ENCODE results near the gene CYTH3. TPM values are rescaled to one million over a fixed set of nuclear protein-coding genes. Genes with fewer than 3 reads are reported as not detected.
"Not testable (repeated sequence)": the region's sequence is repeated elsewhere in the genome, so short reads cannot be mapped to it uniquely, and the experiment has no call there.

Gene CYTH3
- total RNA-seq, 1 donor from 2014 or later: 14.9 TPM

DNA sequence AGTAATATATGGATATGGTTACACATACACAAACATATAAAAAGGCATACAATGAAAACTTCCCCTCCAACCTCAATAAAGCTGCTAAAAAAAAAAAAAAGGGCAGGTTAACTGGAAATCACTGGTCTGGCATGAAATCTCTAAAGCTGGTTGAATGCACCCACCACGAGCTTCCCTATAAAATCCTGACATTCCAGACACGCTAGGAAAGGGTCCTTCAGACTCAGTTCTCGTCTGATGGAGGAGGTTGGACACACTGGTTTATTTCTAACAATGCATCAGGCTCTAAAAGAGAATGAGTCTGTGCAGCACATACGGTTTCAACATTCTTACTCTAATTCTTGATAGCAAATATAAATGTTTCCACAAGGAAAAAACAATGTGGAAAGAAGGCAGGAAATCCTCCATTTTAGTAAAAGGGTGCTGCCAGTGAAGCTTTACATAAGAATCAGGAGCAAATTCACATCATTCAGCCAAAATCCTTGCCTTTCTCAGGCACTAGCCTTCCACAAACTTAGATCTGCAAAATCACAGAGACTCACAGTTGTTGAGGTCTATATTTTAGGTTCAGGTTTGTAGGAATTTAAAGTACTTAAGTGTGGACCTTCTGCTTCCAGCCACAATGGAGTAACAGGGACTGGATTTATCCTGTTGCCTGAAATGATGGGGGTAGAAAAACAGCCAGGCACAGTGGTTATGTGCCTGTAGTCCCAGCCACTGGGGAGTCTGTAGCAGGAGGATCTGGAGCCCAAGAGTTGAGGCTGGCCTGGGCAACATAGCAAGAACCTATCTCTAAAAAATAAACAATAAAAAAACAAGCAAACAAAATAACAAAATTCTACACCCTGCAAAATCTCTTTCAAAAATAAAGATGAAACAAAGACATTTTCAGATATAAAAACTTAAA lies 73.5 kb downstream of the CYTH3 start:
- no peak for DNase-seq (ENCODE audit: low spot score)

DNA sequence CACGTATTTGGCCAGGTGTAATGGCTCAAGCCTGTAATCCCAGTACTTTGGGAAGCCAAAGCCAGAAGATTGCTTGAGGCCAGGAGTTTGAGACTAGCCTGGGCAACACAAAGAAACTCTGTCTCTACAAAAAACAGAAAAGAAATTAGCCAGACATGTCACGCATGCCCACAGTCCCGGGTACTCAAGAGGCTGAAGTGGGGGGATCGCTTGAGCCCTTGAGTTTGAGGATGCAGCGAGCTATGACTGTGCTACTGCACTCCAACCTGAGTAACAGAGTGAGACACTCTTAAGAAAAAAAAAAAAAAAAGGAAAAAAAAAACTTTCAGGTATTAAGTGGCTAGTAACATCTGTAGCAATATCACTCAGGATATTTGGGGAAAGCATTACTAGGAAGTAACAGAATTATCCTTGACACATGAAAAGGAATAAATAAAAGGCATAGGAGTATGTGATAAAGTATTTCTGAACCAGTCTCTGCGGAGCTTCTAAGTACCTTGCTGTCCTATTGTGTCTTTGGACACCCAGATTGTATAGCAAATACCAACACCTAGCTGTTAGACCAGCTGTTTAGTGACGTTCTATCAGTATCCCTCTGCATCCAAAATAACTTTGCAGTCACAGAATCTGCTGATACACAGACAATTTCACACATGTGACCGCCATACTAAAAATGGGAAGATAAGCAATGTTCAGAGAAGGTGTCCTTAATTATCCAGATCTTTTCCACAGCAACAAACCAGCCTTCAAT lies 74.4 kb downstream of the CYTH3 start:
- no peak for DNase-seq (ENCODE audit: low spot score)

DNA sequence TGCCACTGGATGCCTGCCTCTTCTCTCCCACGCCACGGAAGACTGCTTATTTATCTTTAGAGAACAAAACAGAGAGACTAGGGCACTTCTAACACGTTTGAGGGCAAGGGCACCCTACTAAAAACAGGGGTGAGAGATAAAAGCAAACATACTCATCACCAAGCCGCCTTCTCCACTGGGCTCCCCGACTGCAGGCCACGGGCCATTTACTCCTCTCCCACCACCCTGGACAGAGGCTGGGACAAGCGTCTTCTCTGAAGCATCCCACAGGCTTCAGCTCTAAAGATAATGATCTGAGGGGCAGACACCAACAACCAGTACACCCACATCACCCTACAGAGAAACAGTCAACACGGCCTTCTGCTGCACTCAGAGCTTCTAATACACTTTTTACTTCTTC lies 78.7 kb downstream of the CYTH3 start:
- no peak for DNase-seq (ENCODE audit: low spot score)

DNA sequence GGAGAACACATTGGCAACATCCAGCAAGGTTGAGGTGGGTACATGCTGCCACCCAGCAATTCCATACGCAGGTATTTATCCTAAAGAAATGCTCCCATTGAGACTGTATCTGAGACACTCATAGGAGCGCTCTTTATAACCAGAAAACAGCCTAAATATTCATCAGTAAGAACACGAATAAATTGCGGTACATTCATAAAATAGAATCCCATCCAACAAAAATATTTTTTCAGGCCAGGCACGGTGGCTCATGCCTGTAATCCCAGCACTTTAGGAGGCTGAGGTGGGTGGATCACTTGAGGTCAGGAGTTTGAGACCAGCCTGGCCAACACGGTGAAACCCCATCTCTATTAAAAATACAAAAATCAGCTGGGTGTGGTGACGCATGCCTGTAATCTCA lies 81.9 kb downstream of the CYTH3 start:
- DNase-seq (ENCODE audit: low spot score): not testable (repeated sequence)

DNA sequence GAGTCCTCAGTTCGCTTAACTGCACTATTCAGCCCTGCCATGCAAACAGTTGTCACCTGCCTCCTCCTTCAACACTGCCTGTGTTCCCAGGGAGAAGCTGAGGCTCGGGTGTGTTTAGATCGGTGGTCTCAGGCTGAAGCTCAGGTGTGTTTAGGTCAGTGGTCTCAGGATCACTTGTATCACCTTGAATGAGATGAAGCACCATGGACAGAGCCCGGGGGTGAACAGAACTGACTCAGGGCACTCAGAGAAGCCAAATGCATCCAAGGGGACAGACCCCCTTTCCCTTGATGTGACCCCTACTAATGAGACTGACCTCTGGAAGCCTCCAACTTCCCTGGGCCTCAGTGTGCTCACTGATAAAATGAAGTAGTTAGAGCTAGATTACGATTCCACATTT lies 84.0 kb downstream of the CYTH3 start:
- no peak for DNase-seq (ENCODE audit: low spot score)

DNA sequence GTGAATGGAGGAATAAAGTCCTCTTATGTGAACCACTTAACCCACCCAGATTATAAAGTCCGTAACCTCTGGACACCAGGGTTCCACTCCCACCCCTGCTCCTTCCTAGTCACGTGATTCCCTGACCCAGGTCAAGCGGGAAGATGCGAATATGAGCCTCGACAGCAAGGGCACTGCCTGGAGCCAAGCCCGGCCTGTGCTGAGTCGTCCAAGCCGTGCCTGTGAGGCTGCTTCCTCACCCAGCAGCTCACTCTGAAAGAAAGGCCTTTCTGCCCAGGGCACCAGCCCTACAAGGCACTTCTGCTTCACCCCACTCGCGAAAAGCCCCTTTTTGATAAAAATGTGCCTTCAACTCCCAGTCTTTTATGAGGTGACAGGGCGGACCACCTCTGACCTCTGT lies 85.8 kb downstream of the CYTH3 start:
- DNase-seq (ENCODE audit: low spot score): no peak

DNA sequence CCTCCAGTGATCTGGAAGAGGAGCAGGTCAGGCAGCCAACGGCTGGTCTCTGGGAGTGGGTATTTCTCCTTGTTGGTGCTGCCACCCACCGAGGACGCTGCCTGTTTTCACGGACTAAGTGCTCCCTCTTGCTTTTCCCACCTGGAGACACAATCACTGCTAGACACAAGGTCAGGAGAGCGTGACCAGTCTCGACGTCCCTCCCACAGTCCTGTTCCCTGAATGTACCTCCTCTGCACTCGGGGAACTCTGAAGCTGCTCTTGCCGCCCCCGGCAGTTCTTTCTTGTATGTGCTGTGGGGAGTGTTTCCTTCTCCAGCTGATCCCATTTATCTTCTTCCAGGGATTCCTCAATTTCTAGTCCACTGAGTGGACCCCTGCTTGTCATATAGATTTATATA lies 89.4 kb downstream of the CYTH3 start:
- no peak for DNase-seq (ENCODE audit: low spot score)

DNA sequence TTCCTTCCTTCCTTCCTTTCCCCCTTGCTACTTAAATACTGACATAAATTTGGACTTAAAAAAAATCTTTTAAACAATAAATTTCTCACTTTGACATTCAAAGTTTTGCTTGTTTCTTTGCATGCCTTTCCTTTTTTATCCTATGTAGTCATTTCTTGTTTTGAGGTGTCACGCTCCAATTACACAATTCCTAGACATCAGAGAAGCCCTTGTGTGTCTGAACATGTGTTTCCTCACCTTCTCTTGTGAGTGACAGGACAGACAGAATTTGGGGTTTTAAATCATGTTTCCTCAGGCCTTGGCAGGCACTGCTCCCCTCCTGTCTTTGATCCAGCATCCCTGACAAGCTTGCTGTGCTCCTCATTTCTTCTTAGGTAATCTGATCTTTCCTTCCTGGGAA lies 91.3 kb downstream of the CYTH3 start:
- DNase-seq (ENCODE audit: low spot score): no peak

DNA sequence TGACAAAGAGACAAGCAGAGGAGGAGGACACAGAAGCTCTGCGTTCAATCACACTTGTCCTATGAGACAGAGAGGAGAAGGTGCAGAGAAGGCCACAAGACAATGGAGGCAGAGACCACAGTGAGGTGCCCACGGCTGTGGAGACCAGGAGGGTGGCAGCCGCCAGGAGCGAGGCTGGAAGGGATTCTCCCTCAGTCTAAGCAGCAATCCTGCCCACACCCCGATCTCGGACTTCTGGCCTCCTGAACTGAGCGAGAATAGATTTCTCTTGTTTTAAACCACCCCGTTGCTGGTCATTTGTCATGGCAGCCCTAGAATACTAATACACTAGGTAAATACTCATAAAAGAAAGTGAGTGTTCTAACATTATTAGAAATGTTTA lies 92.1 kb downstream of the CYTH3 start:
- no peak for DNase-seq (ENCODE audit: low spot score)

DNA sequence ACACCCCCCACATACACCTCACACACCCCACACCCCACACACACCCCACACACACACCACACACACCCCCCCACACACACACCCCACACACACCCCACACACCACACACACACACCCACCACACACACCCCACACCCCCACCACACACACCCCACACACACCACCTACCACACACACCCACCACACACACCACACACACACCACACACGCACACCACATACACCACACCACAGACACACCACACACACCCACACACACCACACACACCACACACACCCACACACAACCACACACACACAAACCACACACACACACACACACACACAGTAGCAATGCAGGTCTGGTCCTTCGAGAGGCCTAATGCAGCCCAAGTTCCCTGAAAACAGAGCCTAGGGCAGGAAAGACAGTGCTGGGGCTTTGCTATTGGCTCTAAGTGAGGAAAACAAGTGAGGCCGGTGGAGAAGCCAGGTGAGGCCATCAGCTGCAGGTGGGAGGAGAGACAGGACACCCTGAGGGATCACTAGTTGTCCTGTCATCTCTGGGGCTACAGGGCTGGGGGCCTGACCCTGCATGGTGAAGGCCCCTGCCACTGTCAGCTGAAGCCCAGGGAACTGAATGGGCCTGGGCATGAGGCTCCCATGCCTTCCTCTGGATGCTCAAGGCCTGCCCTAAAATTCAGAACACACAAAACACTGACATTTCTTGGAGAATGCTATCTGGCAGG lies 92.6 kb downstream of the CYTH3 start:
- no peak for DNase-seq (ENCODE audit: low spot score)

DNA sequence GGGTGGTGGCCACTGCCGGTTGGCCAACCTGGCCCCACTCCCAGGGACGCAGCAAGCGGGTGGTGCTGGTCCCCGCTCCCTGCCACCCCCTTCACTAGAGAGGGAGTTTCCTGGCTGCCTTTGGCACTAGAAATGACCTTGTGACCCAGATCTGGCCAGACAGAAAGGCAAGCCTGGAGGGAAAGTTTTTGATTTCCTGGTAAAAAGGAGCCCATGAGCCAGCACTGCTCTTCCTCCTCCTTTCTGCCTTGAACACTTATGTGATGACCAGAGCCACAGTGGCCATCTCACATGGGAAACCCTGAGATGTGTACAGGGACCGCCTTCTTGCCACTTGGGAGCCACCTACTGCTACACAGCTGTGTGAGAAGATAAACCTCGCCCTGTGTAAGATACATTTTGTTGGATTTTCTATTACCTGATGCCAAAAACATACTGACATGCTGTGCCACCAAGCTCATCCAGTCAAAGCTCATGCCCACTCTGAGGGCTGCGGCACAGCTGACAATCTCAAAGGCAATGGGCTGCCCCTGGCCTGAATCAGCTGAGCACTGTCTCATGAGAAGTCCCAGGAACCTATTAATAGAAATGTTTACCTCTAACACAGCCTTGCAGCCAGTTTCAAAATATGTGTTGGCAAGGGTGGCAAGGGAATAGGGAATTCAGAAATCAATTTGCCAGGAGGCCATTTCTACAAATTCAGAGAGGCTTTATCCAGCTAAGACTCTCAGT lies 94.0 kb downstream of the CYTH3 start:
- DNase-seq (ENCODE audit: low spot score): no peak

DNA sequence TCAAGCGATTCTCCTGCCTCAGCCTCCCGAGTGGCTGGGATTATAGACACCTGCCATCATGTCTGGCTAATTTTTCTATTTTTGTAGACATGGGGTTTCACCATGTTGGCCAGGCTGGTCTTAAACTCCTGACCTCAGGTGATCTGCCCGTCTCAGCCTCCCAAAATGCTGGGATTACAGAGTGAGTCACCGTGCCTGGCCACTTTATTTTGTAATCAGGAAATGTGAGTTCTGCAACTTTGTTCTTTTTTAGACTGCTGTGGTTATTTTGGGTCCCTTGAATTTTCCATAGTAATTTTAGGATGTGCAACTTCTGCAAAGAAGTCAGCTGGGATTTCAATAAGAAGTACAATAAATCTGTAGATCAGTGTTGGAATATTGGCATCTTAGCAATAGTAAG lies 96.8 kb downstream of the CYTH3 start:
- no peak for DNase-seq (ENCODE audit: low spot score)

DNA sequence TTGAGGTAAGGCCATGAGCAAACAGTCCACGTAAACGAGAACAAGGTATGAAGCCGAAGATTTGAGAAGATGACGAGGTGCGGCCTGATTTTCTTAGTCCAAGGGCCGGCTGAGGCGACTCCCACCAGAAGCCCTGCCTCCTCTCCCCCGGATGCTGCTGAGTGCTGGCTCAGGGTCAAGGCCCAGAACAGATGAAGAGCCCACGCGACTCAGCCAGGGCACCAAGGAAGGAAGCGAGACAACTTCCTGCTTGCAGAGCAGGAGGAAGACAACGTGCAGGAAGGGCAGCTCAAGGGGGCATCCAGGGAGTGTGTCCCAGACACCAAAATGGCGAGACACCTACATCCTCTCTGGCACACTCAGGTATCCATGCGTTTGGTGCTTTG lies 99.5 kb downstream of the CYTH3 start:
- DNase-seq (ENCODE audit: low spot score): no peak

DNA sequence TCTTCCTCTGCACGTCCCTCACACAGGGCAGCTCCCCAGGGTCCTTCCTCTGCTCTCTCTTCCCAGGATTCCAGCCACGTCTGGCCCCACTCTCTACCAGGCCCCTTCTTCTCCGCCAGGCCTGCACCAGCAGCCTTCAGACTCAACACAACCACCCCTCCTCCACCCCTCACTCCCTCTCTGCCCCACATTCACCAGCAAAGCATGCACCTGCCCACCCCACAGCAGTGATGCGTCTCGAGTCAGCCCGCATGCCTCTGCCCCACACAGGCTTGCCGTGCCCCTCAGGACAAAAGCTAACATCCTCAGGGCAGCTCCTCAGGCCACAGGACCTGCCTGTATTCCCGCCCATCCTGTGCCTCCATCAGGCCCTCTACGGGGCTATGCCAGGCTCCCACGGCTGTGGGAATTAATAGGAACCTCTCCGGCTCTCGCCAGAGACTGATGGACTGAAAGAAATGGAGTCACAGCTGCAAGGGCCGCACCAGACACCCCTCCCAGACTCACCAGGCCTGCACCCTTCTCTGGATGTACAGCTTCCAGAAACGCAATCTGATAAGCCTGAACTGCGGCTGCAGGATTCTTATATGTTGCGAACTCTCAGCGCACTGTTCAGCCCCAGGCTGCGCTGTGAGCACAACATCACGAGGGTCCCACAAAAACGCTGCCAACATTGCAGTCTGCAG lies 100.1 kb downstream of the CYTH3 start:
- DNase-seq (ENCODE audit: low spot score): no peak

DNA sequence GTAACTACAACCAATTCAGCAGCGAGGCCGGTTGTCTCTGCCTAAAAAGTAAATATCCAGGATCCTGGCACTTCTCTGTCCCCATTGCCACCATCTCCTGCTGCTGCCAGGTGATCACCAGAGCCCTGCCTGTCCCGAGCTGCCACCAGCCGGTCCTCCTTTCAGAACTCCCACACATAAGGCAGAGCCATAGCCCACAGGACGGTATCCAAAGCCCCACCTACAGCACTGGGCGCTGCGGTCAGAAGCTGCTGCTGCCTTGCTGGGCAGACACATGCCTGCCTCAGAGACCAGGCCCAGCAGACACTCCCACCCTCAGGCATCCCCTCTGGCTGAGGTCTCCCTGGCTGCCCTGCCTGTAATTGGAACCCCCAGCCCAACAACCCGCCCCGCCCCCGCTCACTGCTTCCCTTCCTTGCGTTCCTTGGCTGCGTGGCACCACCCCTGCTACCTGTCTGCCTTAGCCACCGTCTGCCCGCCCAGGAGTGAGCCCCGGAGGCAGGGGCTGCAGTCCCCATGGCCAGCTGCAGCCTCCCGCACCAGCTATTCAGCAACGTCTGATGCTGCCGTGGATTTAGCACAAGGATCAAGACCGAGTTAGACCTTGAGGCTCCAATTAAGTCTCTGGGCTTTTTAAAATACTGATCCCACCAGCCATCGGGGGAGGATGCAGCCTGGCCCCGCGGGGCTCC lies 100.7 kb downstream of the CYTH3 start:
- no peak for DNase-seq (ENCODE audit: low spot score)

DNA sequence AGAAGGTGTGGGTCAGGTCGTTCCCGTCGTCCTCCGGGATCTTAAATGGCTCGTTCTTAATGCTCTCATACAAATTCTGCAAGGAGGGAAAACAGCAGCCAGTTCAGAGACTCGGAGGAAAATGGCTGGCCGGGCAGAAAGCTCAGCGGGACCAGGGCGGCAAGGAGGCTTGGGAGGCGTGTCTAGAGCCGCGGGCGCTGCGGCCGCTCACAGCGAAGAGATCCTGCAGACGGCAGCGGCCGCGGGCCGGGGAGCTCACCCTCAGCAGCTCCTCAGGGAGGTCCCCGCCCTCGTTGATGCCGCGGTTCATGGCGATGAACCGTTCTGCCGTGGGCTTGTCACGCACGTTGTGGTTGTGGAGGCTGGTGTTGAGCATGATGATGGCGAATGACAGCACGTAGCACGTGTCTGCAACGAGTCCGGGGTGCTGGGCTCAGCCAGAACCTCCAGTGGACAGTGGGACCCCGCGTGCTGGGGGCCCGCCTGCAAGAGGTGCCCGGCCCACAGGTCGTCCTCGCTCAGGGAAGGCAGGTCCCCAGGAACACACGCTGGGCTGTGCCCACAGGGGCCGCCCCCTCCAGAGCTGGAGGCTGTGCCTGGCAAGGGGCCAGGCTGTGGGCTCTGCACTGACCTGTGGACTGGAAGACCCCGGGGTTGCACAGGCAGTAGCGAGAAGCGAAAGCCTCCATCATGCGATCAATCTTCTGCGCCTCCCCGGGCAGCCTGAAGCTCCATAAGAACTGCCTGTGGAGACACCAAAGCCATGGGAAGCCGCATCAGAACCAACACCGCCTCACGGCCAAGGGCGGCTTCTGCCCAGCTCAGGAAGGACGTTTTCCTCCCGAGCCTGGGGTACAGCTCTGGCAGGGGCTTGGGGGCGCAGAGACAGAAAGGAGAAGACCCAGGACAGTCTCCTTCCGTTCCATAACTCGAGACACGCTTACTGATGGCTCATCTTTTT lies 101.6 kb downstream of the CYTH3 start:
- DNase-seq (ENCODE audit: low spot score): no peak

DNA sequence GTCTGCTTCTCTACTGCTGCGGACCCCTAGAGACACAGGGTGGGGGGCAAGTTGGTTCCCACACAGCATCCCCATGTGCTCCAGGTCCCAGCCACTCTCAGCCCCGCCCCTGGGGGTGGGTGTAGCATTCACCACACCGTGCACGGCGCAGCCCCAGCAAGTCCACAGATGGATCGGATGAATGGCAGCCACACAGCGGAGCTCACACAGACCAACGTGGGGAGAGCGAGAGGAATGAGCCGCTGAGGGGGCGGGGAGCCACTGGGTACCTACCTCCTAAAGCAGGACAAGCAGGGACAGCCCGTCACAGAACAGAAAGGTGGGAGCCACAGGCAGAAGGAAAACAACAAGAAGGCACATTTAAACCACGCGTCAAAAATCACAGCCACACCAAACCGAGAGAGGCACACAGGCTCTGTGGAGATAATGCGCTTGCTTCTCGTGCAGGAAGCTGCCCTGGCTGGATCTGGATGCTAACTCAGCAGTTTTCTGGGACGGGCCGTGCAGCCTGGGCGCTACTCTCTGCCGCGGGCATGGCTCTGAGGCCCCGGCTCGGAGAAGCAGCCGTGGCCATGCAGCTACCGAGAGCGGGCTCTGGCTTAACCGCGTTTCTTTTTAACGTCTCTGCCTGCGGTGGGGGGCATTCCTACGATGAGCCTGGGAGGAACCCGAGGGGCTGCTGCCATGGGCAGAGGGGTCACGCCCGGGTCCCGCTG lies 102.5 kb downstream of the CYTH3 start:
- no peak for DNase-seq (ENCODE audit: low spot score)

DNA sequence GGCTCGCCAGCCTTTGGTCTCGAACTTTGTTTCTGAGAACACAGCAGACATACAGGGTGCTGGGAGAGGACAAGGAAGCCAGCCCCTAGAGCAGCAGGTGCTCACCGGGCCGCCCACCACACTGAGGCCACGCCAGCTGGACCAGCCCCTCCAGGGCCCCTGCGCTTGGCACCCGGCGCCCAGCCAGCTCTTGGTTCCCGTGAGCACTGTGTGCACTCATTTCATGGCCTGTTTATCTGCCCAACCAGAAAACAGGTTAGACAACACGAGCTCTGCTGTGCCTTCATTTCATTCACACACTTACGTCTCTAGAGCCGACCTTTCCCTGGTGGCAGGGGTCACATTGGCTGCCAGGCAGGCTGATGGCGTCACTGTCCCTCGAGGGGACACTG lies 104.0 kb downstream of the CYTH3 start:
- DNase-seq (ENCODE audit: low spot score): no peak

All from ureter (tissue), 1 donor.